Measurements from ENCODE around the gene SUSD4.

DNA sequence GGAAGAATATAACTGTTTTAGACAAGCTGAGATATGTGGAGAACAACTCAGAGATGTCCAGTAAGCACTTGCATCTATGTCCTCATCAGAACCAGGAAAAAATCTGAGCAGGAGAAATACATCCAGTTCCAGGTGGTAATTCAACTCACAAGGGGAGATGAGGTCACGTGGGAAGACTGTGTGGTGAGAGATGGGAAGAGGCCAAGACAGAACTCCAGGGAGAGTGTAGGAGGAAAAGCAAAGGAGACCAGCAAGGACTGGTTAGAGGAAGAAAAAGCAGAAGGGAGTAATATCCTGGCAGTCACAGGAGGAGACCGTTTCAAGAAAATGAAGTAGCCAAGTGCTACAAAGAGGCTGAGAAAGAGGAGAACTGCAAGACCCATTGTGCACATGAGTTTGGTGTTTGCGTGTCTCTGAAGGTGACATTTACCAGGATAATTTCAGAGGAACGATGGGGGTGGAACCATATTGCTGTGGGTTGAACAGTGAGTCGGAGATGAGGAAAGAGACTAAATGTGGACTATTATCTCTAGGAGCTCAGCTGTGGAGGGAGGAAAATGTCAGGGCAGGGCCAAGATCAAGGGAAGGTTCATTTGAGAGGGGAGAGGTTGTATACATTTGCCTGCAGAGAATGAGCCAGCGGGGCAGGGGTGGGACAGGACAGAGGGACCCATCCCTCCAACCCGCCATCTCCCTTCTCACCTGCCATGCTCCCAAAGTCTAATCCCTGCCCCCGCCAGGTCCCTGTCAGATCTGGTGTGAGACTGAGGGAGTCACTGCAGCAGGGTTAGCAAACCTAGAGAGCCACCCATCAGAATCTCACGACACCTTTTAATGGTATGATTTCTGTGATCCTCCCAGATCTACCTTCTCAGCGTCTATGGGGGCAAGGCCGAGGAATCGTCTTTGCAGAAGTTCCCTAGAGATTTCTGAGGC is 24.9 kb downstream of the SUSD4 start:
- TF ChIP-seq, protein P1, sequence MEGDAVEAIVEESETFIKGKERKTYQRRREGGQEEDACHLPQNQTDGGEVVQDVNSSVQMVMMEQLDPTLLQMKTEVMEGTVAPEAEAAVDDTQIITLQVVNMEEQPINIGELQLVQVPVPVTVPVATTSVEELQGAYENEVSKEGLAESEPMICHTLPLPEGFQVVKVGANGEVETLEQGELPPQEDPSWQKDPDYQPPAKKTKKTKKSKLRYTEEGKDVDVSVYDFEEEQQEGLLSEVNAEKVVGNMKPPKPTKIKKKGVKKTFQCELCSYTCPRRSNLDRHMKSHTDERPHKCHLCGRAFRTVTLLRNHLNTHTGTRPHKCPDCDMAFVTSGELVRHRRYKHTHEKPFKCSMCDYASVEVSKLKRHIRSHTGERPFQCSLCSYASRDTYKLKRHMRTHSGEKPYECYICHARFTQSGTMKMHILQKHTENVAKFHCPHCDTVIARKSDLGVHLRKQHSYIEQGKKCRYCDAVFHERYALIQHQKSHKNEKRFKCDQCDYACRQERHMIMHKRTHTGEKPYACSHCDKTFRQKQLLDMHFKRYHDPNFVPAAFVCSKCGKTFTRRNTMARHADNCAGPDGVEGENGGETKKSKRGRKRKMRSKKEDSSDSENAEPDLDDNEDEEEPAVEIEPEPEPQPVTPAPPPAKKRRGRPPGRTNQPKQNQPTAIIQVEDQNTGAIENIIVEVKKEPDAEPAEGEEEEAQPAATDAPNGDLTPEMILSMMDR (IDR thresholded peaks at IDR 0.05) = no peak
- TF ChIP-seq POLR2A (IDR thresholded peaks at IDR 0.05) = no peak
